Stimulated activated CD8-positive, alpha-beta memory T cell treated with anti-CD3 and anti-CD28 coated beads, Interleukin-4, amount 100 ng/mL, for 48 hours (primary cell): ENCODE measurements around the gene PCCA.
"Not testable (repeated sequence)": the region's sequence is repeated elsewhere in the genome, so short reads cannot be mapped to it uniquely, and the experiment has no call there.

Experiments
- DNase-seq: peaks from one replicate; pipeline ENCODE4 v3.0.0-alpha.2; 2020

PCCA gene, protein sequence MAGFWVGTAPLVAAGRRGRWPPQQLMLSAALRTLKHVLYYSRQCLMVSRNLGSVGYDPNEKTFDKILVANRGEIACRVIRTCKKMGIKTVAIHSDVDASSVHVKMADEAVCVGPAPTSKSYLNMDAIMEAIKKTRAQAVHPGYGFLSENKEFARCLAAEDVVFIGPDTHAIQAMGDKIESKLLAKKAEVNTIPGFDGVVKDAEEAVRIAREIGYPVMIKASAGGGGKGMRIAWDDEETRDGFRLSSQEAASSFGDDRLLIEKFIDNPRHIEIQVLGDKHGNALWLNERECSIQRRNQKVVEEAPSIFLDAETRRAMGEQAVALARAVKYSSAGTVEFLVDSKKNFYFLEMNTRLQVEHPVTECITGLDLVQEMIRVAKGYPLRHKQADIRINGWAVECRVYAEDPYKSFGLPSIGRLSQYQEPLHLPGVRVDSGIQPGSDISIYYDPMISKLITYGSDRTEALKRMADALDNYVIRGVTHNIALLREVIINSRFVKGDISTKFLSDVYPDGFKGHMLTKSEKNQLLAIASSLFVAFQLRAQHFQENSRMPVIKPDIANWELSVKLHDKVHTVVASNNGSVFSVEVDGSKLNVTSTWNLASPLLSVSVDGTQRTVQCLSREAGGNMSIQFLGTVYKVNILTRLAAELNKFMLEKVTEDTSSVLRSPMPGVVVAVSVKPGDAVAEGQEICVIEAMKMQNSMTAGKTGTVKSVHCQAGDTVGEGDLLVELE

DNA sequence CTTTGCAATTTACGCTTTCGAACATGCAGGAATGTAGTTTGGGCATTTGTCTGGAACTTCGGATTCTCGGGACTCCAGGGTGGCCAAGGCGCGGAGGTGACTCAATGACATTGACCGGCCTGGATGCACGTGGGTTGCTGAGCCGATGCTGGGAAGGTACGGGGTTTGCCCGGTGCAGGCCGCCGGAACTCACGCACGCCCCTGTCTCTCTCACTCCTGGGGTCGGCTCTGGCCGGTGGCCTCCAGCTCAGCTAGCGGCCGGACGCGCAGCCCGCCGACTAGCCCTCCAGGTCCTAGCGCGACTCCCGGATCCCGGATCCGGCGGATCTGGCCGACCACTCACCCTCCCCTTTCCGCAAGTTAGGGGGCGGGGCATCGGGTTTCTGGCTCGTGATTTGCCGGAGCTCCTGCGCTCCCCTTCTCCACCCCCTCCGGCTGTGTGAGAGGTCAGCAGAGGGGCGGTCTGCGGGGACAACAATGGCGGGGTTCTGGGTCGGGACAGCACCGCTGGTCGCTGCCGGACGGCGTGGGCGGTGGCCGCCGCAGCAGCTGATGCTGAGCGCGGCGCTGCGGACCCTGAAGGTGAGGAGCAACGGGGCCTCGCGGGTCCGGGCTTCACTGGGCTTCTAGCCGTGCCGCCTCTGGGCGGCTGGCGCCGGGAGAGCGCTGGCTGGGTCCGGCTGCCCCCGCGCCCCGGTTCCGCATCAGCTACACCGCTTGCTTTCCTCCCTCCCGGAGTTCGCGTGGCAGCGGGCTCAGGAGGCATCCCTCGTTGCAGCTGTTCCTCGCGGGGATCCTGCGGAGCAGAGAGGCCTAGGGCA, at the start of gene PCCA:
TSS of gene PCCA (plus strand) at position 450 of the 821 bp plus-strand sequence. CDS start at position 478, 28 bp downstream.
- DNase-seq, result peak; percentile 94

DNA sequence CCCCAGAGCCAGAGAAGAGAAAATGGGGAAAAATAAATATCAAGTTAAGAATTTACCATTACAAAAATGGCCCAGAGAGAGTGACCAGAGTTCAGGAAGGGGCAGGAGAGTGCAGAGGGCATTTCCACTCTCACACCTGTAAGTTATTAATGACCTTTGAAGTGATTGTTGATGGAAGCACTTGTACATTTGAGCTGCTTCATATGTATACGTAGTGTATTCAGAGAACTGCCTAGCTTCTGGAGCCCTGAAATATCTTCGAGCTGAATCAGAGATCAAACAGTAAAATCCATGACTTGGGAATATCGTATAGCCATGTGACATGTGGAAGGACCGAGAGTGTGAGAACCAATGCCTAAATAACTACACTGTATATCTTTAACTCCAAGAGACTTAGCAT, 49.2 kb upstream of the PCCA start:
- no peak for DNase-seq

DNA sequence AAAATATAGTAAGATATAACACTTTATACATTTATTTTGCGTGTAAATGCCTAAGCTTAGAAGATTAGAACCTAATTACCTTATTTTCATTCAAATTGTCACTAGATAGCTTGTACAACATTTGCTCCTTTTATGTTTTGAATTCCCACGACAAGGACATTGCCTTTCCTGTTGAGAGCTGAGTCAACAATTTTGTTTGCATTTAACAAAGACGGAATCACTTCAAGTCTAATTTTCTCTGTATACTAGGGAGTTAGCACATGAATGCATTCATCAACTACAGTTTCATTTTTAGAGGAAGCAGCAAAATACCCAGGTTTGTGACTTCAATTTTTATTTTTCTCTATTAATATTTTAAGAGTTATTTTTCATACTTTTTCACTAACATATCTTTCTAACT, 48.7 kb upstream of the PCCA start:
- no peak for DNase-seq

DNA sequence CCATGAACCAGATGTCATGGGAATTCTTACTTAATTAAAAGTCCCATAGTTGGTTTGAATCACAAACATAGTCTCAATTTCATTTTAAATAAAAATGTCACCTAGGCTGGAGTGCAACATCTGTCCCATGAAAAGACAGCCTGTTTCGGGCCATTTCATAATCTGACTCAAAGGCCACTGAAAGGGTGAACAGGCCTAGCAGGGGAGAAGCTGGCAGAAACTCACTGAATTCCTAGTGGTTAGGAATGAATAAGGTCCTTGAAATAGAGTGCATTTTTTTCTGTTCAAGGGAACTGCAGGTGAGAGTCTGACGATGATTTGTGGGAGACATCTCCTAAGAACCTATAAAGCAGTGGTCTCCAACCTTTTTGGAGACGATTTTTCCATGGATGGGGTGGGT, 44.0 kb upstream of the PCCA start:
- DNase-seq, result no peak

DNA sequence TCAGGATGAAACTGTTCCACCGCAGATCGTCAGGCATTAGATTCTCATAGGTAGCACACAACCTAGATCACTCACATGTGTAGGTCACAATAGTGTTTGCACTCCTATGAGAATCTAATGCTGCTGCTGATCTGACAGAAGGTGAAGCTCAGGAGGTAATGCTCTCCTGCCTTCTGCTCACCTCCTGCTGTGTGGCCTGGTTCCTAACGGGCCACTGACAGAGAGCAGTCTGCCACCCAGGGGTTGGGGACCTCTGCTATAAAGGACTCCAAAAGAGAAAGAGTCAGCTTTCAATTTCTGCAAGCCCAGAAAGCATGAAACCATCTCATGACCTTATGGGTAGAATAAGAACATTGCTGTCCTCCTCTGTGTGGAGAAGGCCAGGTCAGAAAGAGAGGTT, 43.5 kb upstream of the PCCA start:
- DNase-seq, result no peak

DNA sequence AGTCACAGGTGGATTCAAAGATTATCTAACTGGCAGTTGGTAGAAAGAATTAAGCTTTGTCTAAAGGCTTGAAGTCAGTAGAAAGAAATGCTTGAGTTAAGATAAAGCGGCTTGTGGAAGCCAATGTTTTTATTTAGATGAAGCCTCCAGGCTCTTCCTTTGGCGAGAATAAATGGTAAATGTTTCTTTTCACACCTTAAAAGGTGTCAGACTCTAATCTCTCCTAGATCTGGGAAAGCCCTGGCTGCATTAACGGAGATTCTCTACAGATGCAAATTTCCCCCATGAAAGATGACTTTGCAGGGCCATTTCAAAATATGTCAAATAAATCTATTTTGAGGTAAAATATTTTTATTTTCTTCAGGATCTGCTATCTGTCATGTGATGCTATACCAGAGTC, 37.8 kb upstream of the PCCA start:
- no peak for DNase-seq

DNA sequence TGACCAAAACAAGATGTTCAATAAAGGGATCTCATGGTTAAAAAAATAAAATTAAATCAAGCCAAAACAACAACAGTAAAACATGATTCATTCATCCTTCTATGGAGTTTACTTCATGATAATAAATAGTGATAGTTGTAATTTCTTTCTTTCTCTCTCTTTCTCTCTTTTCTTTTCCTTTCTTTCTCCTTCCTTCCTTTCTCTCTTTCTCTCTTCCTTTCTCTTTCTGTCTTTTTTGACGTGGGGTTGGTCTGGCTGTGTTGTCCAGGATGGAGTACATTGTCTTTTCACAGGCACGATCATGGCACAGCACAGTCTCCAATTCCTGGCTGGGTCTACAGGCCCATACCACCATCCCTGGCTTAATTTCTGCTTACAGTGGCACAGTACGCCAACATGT, 29.1 kb upstream of the PCCA start:
- DNase-seq, result no peak

DNA sequence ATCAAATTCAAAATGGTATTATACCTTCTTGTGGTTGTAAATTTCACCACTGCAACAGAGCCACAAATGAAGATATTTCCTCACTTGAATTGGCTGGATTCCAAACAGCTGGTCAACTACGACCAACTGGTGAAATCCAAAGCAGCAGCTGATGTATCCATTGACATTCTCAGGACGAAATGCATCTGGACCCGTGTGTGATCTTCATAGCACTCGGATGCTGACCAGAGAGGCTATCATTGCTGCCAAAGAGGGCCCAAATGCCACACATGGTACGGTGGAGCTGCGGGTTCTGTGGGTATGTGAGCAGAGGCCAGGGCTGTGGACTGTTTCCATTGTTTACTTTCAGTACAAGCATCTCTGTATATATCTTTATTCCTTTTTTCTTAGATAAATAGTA, 25.6 kb upstream of the PCCA start:
- no peak for DNase-seq

DNA sequence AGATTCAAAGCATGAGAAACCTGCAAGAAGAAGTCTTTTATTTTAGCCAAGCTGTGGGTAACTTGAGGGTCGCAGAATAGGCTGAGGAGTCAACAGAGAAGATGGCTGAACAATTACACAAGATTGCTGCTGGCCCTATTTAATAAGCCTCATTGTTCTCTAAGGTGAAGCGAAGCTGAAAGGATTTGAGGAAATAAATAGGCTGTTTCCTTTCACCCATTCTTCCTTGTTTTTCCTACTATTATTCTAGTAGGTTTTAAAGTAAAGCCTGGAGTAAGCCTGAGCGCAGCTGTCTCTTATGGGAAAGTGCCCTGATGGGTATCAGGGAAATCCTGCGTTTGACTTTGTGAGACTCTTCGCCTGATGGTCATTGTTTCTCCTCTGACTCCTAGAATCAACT, 25.0 kb upstream of the PCCA start:
- DNase-seq, result no peak

DNA sequence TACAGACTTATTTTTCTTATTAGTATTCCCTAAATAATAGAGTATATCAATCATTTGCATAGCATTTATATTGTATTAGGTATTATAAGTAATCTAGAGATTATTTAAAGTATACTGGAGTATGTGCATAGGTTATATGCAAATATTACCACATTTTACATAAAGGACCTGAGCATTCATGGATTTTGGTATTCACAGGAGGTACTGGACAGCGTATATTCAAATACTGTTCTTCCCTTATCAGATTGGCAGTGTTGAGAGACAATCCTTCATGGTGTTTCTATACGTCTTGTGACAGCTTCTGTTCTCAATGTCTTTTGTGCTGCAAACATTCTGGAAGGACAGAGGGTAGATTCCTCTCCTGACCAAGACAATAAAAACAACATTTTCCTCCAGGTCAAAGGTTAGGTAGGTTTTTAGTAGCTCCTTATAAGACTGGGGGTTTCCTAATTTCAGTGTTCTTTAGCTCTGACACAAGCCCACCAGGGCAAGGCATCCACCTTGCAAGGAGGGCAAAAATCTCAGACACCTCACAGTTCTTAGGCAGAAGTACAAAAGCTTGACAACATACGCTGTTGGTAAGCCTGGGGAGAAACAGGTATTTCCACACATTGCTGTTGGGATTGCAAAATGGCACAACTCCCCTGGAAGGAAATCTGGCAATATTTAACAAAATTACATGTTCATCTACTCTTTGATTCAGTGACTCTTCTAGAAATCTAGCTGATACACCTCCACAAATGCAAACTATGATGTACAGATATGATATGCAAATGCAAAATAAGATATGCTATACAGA, 20.6 kb upstream of the PCCA start:
- DNase-seq, result no peak

DNA sequence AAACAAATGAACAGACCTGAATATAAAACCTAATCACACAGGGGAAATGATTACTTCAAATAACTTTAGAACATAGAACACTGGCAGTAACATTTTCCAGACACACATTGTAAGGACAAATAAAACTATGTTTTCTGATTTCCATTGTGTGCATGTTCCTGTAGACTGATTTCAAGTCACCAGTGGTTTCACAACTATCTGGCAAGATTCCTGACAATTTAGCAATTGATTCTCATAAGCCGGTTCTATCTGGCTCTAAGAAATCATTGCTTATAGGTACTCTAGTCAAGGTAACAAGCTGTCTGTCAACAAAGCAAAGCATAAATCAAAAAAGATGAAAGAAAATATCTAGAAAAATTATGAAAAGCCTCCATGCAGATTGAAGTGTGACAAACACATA, 19.6 kb upstream of the PCCA start:
- DNase-seq, result no peak

DNA sequence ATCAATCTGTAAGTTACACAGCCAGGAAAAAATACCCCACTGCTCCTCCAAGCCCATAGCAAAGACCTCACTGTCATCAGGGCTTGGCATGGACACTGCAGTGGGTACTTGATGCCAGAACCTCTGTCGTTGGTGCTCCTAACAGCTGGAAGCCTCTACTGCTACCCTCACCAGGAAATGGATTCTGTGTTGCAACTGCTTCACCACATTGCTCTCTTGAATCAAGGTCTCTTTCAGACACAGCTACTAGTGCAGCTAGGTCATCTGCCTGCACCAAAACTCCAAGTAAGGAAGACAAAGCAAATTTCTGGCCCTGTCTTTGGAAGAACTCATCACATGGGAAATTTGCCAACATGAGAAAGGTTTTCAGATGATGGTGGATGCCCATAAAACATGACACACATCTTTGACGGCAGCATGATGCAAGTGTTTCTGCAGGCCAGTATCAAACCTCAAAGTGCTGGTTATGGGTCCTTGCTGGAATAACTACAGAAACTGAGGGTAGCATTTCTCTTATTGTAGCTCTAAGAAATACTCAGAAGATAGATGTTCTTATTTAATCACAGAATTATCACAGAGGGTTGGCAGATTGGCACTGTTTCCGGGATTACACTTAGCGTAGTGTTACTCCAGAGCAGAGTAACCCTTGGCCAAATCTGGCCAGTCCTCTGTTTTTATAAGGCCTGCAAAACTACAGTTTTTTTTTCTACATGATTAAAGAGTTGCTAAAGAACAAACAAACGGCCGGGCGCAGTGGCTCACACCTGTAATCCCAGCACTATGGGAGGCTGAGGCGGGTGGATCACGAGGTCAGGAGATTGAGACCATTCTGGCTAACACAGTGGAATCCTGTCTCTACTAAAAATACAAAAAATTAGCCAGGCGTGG, 12.9 kb upstream of the PCCA start:
- no peak for DNase-seq

DNA sequence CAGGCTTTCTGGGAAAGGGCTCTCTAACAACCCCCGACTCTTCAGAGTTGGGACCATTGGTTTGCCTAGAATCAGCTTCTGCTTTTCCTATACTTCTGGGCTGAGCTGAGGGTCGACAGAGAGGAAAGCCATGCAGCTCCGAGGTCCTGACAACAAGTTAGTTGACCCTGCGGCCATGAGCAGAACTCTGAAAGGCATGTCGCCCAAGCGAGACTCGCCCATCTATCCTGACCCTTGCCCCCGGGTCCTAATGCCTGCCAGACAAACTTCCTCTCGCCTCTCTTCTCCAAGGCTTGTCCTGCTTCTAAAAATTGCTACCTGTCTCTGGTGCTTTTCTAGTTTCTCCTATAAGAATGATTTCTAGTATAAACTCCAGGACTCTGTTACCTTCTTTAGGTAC, 9.9 kb upstream of the PCCA start:
- DNase-seq, result not testable (repeated sequence)

DNA sequence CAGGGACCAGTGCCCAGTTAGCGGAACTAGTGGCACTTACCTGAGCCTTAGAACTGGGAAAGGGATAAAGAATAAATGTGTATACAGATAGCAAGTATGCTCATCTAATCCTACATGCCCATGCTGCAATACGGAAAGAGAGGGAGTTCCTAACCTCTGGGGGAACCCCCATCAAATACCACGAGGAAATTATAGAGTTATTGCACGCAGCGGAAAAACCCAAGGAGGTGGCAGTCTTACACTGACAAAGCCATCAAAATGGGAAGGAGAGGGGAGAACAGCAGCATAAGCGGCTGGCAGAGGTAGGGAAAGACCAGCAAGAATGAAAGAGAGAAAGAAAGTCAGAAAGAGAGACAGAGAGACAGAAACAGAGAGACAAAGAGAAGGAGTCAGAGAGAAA, 5.5 kb upstream of the PCCA start:
- not testable (repeated sequence) for DNase-seq

DNA sequence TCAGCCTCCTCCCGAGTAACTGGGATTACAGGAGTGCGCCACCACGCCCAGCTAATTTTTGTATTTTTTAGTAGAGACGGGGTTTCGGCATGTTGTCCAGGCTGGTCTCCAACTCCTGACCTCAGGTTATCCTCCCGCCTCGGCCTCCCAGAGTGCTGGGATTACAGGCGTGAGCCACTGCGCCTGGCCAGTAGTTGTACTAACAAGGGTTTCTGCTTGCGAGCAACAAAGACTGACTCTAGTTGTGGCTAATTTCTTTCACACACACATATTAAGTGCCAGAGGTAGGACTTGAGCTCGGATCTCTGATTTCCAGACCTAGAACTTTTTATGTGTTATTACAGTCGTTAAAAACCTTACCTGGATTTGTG, 635 bp upstream of the PCCA start:
- peak; percentile 24 for DNase-seq

DNA sequence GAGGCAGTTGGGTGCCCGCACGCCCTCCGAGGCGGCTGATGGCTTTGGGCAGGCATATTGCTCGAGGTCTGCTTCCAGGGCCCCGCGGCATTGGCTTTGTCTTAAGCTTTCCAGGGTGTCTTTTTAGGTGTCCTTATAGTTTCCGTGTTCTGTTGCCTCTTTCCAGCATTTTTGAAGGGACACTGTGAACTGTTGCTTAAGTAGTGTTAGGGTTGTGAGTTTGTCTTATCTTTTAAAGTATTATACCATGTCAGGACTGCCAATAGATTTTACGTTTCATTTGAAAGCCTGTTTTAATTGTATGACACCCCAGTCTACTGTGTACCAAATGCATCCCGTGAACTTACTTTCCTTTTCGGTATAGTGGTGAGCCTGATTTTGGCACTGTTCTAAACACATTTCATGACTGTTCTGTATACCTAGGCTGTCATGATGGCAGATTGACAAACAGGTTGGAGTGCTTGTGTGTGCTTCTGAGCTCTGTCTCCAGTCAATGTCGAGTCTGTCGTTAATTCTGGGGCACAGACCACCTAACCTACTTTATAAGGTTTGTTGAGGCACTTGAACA, 656 bp downstream of the PCCA start:
- no peak for DNase-seq

DNA sequence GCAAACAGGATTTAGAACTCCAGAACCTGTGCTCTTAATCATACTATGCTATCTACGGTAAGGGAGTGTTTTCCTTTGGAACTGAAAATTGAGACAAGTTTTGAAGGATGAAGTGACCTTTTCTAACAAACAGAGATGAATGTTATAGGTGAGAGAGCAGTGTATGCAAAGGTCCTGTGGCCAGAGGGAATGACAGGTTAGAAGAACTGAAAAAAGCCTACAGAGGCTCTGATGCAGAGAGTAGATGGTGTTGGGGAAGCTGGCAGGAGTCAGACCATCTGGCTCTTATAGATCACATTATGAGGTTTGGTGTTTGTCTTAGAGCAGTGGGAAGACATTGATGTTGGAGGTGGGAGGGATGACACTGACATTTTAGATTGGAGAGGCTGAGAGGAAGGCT, 2.0 kb downstream of the PCCA start:
- DNase-seq, result no peak

DNA sequence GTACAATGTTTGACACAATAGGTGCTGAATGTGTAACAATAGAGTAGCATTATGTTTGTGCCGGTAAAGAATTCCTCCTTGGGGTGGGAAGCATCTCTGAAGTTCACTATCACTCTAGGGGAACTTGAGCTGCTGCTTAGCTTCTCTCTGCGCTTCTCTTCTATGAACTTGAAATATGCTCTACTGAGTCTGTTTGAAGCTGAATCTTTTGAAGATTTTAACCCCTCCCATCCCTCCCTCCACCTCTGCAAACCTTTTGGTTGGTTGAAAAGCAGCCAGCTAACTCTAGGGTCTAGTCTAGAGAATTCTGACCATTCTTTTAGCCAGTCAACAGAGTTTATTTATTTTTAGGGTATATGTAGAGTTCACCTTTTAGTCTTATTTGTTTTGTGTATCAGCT, 2.5 kb downstream of the PCCA start:
- no peak for DNase-seq

DNA sequence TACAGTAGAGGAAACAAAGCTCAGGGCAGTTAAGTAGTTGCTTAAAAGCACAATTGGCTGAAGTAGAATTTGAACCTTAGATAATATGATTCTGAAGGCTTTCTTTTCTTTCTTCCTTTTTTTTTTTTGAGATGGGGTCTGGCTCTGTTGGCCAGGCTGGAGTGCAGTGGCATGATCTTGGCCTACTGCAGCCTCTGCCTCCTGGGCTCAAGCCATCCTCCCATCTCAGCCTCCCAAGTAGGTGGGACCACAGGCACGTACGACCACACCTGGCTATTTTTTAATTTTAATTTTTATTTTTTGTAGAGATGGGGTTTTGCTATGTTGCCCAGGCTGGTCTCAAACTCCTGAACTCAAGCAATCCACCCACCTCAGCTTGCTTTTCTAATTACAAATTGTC, 3.4 kb downstream of the PCCA start:
- not testable (repeated sequence) for DNase-seq

DNA sequence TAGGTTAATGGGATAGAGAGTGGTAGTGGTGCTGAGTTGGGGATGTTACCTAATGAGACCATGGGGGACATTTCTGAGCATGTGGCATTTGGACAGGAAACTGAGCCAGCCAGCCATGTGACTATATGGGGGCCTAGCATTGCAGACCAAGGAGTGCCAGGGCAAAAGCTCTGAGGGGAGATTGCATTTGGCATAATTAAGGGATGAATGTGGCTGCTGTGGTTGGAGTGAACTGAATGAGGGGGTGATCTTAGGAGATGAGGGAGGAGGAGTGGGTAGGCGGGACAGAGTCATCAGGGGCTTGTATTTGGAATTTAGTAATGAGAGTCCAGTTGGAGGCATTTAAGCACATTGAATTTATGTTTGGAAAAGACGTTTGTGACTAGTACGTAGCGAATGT, 6.6 kb downstream of the PCCA start:
- DNase-seq, result no peak

DNA sequence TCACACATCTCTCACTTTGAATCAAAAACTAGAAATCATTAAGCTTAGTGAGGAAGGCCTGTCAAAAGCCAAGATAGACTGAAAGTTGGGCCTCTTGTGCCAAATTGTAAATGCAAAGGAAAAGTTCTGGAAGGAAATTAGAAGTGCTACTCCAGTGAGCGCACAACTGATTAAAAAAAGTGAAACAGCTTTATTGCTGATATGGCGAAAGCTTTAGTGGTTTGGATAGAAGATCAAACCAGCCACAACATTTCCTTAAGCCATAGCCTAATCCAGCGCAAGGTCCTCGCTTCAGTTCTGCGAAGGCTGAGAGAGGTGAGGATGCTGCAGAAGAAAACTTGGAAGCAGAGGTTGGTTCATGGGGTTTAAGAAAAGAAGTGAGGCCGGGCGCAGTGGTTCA, 7.6 kb downstream of the PCCA start:
- DNase-seq, result no peak
